Thoracic aorta (tissue), 2 donors: Measurements from ENCODE around the gene LRRC73. TPM values are rescaled to one million over a fixed set of nuclear protein-coding genes. Genes with fewer than 3 reads are reported as not detected.
"Not testable (repeated sequence)": the region's sequence is repeated elsewhere in the genome, so short reads cannot be mapped to it uniquely, and the experiment has no call there.

Source experiments
- ATAC-seq: fragments of 150-250 bp; one replicate; pipeline ENCODE4 v1.8.0; 2017; ENCODE audit warnings: low read depth; ENCODE audit not compliant: insufficient number of reproducible peaks, low FRiP score
- DNase-seq: peaks from one replicate; pipeline ENCODE4 v3.0.0-alpha.2; 2020; ENCODE audit warnings: low spot score
- H3K27ac ChIP-seq, 2 donors: fragments of 200-600 bp; sonication (generic); 1 replicate in 1 of 2; 2 replicates in 1 of 2; pipeline ENCODE4 v1.5.1; 2016; ENCODE audit warnings: mild to moderate bottlenecking in 2 of 2, moderate library complexity in 2 of 2
- H3K27me3 ChIP-seq: fragments of 200-600 bp; sonication (generic); replicated peaks from 2 replicates; pipeline ENCODE4 v1.6.0; 2016; ENCODE audit warnings: mild to moderate bottlenecking; ENCODE audit not compliant: insufficient read depth
- H3K36me3 ChIP-seq: fragments of 200-600 bp; sonication (generic); one replicate; pipeline ENCODE4 v1.5.1; 2016
- H3K4me1 ChIP-seq, 2 donors: fragments of 200-600 bp; sonication (generic); 1 replicate in 1 of 2; 2 replicates in 1 of 2; pipeline versions ENCODE4 v1.5.1 to v1.6.0; 2016; ENCODE audit warnings: low read depth in 2 of 2, mild to moderate bottlenecking in 1 of 2; ENCODE audit not compliant: control insufficient read depth in 1 of 2
- H3K4me3 ChIP-seq: fragments of 200-600 bp; sonication (generic); 2 replicates; pipeline ENCODE4 v1.5.1; 2016; ENCODE audit warnings: mild to moderate bottlenecking
- H3K9me3 ChIP-seq: fragments of 200-600 bp; sonication (generic); 2 replicates; pipeline ENCODE4 v1.5.1; 2016
- total RNA-seq, 2 donors: library from RNA; depleted of rRNA; stranded (reverse); fragments of >200 nt; gene quantifications; one replicate each; pipeline versions ENCODE4 v1.1.0 to v1.2.3, GENCODE V29; 2016
- TF ChIP-seq, protein P1 (sequence below): fragments of 200-600 bp; sonication (generic); IDR thresholded peaks from one replicate; pipeline ENCODE4 v1.5.1; 2019; ENCODE audit warnings: antibody characterized with exemption

The LRRC73 gene
- total RNA-seq, 2 donors from 2014 or later: 0.54 to 0.63 TPM

DNA sequence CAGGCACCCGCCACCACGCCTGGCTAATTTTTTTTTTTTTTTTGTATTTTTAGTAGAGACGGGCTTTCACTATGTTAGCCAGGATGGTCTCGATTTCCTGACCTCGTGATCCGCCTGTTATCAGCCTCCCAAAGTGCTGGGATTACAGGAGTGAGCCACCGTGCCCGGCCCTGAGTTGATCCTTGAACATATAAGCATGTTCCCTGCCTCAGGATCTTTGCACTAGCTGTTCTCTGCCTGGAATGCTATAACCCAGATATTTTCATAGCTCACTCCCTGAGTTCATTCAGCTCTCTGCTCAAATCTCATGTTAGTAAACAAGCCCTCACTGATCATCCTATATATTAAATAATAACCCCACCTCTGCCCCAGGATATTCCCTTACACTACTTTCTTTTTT is 45.8 kb downstream of the LRRC73 start:
- H3K27ac ChIP-seq: no peak overlapping the region
- DNase-seq (no peak), ATAC-seq (no peak)
- TF ChIP-seq, protein P1, sequence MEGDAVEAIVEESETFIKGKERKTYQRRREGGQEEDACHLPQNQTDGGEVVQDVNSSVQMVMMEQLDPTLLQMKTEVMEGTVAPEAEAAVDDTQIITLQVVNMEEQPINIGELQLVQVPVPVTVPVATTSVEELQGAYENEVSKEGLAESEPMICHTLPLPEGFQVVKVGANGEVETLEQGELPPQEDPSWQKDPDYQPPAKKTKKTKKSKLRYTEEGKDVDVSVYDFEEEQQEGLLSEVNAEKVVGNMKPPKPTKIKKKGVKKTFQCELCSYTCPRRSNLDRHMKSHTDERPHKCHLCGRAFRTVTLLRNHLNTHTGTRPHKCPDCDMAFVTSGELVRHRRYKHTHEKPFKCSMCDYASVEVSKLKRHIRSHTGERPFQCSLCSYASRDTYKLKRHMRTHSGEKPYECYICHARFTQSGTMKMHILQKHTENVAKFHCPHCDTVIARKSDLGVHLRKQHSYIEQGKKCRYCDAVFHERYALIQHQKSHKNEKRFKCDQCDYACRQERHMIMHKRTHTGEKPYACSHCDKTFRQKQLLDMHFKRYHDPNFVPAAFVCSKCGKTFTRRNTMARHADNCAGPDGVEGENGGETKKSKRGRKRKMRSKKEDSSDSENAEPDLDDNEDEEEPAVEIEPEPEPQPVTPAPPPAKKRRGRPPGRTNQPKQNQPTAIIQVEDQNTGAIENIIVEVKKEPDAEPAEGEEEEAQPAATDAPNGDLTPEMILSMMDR: no peak
- H3K36me3 ChIP-seq: no peaks in the 10 kb centered on the region
- no peaks in the 10 kb centered on the region for H3K9me3 ChIP-seq
- no peak overlapping the region for H3K4me3 ChIP-seq
- H3K27me3 ChIP-seq: peaks cover 4% of the 10 kb centered on the region
- H3K4me1 ChIP-seq: no peaks in the 10 kb centered on the region

DNA sequence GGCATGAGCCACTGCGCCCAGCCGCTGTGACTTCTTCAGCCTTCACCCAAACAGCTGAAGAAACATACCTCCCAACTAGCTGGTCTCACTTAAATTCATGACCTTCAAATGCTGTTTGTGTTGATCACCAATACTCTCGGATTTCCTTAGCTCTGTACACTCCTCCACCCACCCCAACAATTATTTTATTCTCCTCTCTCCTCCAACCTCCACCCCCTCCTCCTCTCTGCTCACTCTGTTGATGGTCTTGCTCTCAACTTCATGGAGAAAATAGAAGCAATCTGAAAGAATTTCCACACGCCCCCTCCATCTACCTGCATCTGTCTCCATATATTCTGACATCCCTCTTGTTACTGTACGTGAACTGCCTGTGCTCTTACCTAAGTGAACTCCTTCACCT is 48.2 kb downstream of the LRRC73 start:
- Histone ChIP-seq H3K36me3 (no peaks in the 10 kb centered on the region), H3K27ac (no peak overlapping the region), H3K27me3 (peaks cover 8% of the 10 kb centered on the region), H3K4me1 (no peaks in the 10 kb centered on the region), H3K4me3 (no peak overlapping the region), H3K9me3 (no peaks in the 10 kb centered on the region)
- ATAC-seq: no peak
- DNase-seq: no peak
- TF ChIP-seq, protein P1: no peak

DNA sequence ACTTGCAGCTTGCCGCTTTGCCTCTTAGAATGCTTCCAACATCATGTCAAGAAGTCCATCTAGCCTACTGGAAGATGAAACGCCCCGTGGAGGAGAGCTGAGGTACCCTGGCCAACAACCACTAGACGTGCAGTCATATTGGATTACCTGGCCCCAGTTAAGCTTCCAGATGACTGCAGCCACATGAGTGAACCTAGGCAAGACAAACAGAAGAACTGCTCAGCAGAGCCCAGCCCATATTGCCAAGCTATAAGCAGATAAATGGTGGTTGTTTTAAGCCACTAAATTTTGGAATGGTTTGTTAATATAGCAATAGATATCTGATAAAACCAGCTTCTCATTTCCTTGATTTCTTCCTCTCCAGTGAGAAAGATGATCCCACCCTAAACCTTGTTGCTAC is 50.1 kb downstream of the LRRC73 start:
- peaks cover 8% of the 10 kb centered on the region for H3K27me3 ChIP-seq
- no peak for ATAC-seq
- peaks cover 0 to 7% of the 10 kb centered on the region in 2 donors for H3K4me1 ChIP-seq
- no peaks in the 10 kb centered on the region for H3K36me3 ChIP-seq
- TF ChIP-seq, protein P1: no peak
- no peak for DNase-seq
- H3K27ac ChIP-seq: no peak overlapping the region
- no peaks in the 10 kb centered on the region for H3K9me3 ChIP-seq
- H3K4me3 ChIP-seq: no peak overlapping the region

DNA sequence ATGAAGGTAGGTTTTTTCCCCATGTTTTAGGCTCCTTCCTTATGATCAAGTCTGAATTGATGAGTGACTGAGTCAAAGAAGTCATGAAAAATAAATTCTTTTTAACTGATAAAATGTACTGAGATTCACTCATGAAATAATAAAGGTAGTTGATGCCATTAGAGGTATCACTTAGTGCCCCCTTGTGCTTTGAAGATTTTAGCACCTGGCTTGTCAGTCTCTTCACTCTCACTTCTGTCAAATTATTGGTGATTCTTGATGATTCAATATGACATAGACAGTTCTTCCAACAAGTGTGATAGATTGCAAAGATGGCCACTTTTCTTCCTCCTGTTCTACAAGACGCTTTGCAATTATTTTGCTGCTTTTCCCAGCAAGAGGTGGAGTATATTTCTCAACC is 50.6 kb downstream of the LRRC73 start:
- Histone ChIP-seq H3K4me1 (peaks cover 0 to 12% of the 10 kb centered on the region in 2 donors), H3K36me3 (no peaks in the 10 kb centered on the region), H3K9me3 (no peaks in the 10 kb centered on the region), H3K27me3 (peaks cover 8% of the 10 kb centered on the region), H3K27ac (no peak overlapping the region), H3K4me3 (no peak overlapping the region)
- TF ChIP-seq, protein P1: no peak
- ATAC-seq: no peak
- no peak for DNase-seq

DNA sequence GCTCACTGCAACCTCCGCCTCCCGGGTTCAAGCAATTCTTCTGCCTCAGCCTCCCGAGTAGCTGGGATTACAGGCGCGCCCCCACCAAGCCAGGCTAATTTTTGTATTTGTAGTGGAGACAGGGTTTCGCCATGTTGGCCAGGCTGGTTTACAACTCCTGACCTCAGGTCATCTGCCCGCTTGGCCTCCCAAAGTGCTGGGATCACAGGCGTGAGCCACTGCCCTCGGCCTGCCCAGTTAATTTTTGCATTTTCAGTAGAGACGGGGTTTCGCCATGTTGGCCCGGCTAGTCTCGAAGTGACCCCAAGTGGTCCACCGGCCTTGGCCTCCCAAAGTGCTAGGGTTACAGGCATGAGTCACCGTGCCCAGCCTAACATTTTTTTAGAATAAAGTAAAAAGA is 52.0 kb downstream of the LRRC73 start:
- H3K9me3 ChIP-seq, DNase-seq, H3K27me3 ChIP-seq, H3K36me3 ChIP-seq, ATAC-seq, H3K27ac ChIP-seq, H3K4me3 ChIP-seq: not testable (repeated sequence)
- peaks cover 0 to 13% of the 10 kb centered on the region in 2 donors for H3K4me1 ChIP-seq

DNA sequence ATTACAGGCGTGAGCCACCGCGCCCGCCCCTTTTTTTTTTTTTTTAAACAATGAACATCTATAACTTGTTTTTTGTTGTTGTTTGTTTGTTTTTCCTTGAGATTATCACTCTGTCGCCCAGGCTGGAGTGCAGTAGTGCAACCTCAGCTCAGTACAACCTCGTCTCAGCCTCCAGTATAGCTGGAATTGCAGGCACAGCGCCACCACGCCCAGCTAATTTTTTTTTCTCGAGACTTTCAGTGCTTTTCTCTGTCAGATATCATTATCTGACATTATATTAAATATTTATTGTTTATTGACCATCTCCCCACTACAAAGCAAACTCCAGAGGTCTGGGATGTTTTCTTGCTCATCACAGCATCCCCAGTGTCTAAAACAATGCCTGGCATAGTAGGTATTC is 52.5 kb downstream of the LRRC73 start:
- ATAC-seq (no peak), DNase-seq (no peak)
- Histone ChIP-seq H3K4me3 (no peak overlapping the region), H3K36me3 (no peaks in the 10 kb centered on the region), H3K9me3 (no peaks in the 10 kb centered on the region), H3K27me3 (peaks cover 8% of the 10 kb centered on the region), H3K27ac (no peak overlapping the region), H3K4me1 (peaks cover 0 to 13% of the 10 kb centered on the region in 2 donors)
- TF ChIP-seq, protein P1: no peak
